ENCODE data around the gene PTH1R.

Gene PTH1R

GRCh38 chr3:46877406-46878125 lies at the start of gene PTH1R:
Gene PTH1R, plus strand, starts transcription at chr3:46877721. Its CDS starts 5,839 bp downstream, at chr3:46883560.
- no peak for DNase-seq (ENCODE audit: low read depth in 2 of 2)

GRCh38 chr3:46829699-46830208 lies 47.8 kb upstream of the PTH1R start:
- DNase-seq (ENCODE audit: low read depth in 2 of 2) = peak; percentile 36 to 42

GRCh38 chr3:46830801-46831200 lies 46.7 kb upstream of the PTH1R start:
- no peak for DNase-seq (ENCODE audit: low read depth in 2 of 2)

GRCh38 chr3:46831316-46831715 lies 46.2 kb upstream of the PTH1R start:
- no peak for DNase-seq (ENCODE audit: low read depth in 2 of 2)

- no peak for DNase-seq (ENCODE audit: low read depth in 2 of 2)
Observed at GRCh38 chr3:46831841-46832240, 45.7 kb upstream of the PTH1R start.

- no peak for DNase-seq (ENCODE audit: low read depth in 2 of 2)
Observed at GRCh38 chr3:46833346-46834300, 43.9 kb upstream of the PTH1R start.

- DNase-seq (ENCODE audit: low read depth in 2 of 2) = no peak
Observed at GRCh38 chr3:46835054-46835453, 42.5 kb upstream of the PTH1R start.

- DNase-seq (ENCODE audit: low read depth in 2 of 2) = no peak
Observed at GRCh38 chr3:46835491-46835890, 42.0 kb upstream of the PTH1R start.

- no peak for DNase-seq (ENCODE audit: low read depth in 2 of 2)
Observed at GRCh38 chr3:46838301-46838700, 39.2 kb upstream of the PTH1R start.

GRCh38 chr3:46840491-46840890 lies 37.0 kb upstream of the PTH1R start:
- no peak for DNase-seq (ENCODE audit: low read depth in 2 of 2)

GRCh38 chr3:46843508-46843907 lies 34.0 kb upstream of the PTH1R start:
- DNase-seq (ENCODE audit: low read depth in 2 of 2) = no peak

- DNase-seq (ENCODE audit: low read depth in 2 of 2) = no peak
Observed at GRCh38 chr3:46844397-46844796, 33.1 kb upstream of the PTH1R start.

- no peak for DNase-seq (ENCODE audit: low read depth in 2 of 2)
Observed at GRCh38 chr3:46844881-46845312, 32.6 kb upstream of the PTH1R start.

- DNase-seq (ENCODE audit: low read depth in 2 of 2) = no peak
Observed at GRCh38 chr3:46845397-46845859, 32.1 kb upstream of the PTH1R start.

- DNase-seq (ENCODE audit: low read depth in 2 of 2) = peak; percentile 52 to 61
Observed at GRCh38 chr3:46845860-46846623, 31.5 kb upstream of the PTH1R start.

- no peak for DNase-seq (ENCODE audit: low read depth in 2 of 2)
Observed at GRCh38 chr3:46846624-46847542, 30.6 kb upstream of the PTH1R start.

- no peak for DNase-seq (ENCODE audit: low read depth in 2 of 2)
Observed at GRCh38 chr3:46847744-46848143, 29.8 kb upstream of the PTH1R start.

- peak in 1 of 2 donors; percentile 34 for DNase-seq (ENCODE audit: low read depth in 2 of 2)
Observed at GRCh38 chr3:46848271-46849044, 29.1 kb upstream of the PTH1R start.

- no peak for DNase-seq (ENCODE audit: low read depth in 2 of 2)
Observed at GRCh38 chr3:46849045-46849631, 28.4 kb upstream of the PTH1R start.
